RKO (cell line): Measurements from ENCODE around the gene PAN2.
"Not testable (repeated sequence)": the region's sequence is repeated elsewhere in the genome, so short reads cannot be mapped to it uniquely, and the experiment has no call there.

ENCODE experiments used
- DNase-seq: peaks from one replicate; pipeline ENCODE4 v3.0.0-alpha.2; 2016; ENCODE audit warnings: low spot score

PAN2 gene

DNA sequence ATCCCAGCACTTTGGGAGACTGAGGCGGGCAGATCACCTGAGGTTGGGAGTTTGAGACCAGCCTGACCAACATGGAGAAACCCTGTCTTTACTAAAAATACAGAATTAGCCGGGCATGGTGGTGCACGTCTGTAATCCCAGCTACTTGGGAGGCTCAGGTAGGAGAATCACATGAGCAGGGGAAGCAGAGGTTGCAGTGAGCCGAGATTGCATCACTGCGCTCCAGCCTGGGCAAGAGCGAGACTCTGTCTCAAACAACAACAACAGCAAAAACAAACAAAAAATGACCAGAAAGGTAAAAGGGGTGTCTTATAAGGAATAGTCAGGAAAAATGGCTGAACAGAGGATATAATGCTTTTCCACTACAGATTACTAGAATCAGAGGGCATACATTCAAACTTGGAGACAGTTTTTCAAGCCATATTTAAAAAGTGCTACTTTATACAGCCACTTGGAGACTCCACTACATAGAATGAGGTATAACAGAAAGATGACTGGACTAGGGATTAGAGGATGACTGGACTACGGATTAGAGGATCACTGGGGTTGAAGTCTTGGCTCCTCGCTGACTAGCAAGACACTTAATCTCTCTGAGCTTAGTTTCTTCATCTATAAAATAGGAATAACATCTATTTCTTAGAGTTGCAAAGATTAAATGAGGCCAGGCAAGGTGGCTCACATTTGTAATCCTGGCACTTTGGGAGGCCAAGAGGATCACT, 28.8 kb downstream of the PAN2 start:
- DNase-seq = peak; percentile 61

DNA sequence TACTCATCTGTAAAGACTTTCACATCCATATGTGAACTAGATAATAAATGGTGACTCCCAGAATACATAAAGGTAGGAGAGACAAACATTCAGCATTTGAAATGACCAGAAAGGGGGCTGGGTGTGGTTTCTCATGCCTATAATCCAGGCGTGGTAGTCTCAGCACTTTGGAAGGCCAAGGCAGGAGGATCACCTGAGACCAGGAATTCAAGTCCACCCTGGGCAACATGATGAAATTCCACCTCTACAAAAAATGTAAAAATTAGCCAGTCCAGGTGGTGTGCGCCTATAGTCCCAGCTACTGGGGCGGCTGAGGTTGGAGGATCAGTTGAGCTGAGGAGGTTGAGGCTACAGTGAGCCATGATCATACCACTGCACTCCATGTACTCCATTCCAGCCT, 29.5 kb downstream of the PAN2 start:
- DNase-seq = no peak

DNA sequence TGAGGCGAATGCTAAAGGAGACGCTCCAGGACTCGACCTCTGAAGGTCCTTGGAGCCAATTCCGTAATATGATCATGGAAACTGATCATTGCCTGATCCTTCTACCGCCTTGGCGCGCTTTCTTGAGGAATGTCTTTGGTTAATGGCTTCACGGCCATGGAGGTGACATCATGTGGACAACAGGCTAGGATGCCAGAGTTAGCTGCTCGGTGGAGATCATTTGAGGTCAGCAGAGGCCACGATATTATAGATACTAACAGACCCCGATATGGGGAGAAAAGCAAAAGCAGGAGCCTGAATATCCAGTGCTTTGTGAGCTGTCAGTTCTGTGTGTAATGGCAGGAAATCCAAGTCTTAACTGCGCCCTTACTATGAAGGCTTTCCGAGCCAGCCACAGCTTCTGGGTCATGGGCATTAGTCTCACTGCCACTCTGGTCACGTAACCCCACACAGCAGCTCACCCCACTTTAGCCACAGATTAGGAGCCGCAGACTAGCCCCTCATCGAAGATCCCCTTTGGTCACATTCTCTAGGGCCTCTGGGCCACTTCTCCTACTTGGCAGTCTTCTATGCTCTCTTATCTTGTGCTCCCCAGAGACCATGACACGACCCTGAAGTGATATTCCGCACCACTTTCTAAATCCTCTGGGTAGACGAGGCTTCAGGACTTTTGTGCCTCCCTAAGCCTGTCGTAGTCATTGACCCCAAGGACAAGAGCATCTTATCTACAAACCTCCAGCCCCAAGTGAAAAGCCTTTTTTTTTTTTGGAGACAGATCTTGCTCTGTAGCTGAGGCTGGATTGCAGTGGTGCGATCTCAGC, 32.9 kb downstream of the PAN2 start:
- DNase-seq = no peak

DNA sequence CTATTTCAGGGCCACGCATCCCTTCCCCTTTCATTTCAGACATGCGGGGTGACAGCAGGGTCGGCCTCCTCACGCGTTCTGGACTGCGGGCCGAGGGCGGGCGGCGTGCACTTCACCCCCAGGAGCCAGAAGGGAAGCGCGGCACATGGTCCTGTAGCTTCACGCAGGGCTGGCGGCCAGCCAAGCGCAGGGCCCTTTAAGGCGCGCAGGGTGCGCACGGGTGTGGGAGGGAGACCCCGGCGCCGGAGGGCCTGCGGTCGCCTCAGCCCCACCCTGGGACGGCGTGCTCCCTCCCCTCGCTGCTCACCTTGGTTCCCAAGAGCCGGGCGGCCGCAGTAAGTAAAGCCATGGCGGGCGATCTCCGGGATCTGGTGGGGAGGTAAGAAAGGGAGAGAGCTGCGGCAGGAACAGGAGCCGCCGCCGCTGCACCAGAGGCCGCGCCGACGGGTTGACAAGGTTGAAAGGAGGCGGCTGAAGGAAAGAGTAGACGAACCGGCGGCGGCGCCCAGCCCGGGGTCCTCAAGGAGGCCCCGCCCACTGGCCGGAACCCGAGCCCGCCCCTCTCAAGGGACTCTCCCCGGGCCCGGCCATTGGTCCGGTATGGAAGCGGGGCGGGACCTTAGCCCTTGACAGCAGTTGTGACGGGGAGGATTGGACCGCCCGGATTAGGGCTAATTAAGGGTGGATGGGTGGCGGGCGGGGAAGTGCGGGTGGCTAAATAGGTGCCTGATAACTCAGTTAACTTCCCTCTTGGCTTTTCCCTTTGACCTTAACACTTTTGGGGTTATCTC, 33.8 kb downstream of the PAN2 start, which contains the start of gene CS:
TSS of gene CS (minus strand) at position 478 of the 791 bp plus-strand sequence. CDS start at position 349, 129 bp downstream.
- DNase-seq = peak; percentile 98

DNA sequence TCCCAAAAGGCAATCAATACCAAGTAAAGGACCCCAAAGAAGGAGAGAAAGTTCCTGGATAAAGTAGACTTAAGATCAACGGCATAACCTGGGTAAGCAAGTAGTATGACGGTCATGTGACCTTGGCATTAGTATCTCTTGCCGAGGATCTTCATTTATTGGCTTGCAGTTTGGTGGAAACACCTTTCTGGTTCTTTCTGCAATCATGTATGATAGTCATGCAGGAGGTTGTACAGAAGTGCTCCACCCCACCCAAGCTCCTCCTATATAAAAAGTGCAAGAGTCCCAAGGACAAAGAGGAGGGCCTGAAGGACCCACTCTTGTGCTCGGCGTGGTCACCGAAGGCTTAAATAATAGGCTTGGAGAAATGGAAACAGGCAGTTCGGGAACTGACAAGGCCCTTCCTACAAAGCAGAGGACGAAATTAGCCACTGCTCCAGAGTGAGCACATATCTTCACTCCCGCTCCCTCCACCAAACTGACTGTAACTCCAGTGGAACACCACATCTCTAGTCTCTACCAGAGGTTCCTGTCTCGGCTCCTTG, 34.4 kb downstream of the PAN2 start:
- DNase-seq = no peak

DNA sequence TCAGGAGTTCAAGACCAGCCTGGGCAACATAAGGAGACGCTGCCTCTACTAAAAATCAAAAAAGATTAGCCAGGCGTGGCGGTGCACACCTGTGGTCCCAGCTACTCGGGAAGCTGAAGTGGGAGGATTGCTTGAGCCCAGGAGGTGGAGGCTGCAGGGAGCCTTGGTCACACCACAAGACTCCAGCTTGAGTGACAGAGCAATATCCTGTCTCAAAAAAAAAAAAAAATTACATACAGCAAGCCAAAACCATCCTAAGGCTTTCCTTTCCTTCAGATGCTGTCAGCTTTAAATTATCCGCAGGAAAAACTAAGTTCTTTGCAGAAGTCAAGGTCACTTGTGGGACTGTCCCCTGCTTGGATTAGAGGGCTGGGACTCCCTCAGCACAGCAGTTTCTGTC, 35.0 kb downstream of the PAN2 start:
- DNase-seq = peak; percentile 16

DNA sequence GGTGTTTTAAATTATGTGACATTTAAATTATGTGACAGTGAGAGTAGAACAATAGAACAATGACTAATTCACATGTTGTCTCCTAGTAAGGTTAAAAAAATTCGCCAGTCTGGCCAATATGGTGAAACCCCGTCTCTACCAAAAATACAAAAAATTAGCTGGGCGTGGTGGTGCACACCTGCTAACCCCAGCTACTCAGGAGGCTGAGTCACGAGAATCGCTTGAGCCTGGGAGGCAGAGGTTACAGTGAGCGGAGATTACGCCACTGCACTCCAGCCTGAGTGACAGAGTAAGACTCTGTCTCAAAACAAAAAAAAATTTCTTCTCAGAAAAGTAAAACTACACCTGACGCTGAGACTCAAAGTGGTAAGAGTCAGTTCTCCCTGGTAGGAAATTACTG, 36.4 kb downstream of the PAN2 start:
- DNase-seq = no peak

DNA sequence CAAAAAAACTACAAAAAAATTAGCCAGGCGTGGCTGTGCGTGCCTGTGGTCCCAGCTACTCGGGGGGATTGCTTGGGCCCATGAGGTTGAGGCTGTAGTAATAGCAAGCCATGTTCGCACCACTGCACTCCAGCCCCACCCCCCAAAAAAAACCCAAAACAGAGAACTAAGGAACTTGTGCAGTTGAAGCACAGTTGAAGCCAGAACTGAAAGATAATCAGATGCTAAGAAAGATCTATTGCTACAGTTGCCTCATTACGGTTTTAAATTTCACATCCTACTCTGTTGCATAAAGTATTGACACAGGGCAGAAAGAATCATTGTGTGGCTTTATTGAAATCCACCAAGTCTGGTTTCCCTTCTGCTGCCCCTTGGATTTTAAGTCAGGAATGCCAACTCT, 37.5 kb downstream of the PAN2 start:
- DNase-seq = no peak

DNA sequence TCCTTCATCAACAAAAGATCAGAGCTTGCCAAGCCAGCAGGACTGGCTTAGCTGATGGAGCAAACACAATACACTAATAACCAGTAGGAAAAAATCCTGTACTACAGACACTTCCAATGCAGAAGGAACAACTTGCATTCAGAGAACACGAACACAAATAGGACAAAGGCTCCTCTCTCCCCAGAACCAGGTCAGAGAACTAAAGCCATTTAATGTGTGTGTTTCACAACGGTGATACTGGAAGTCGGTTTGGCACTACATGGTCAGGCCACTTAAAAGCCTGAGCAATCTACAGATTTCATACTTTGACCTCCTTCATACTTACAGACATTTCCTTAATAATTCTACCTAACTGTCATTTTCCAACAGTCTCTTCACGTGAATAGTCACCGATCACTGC, 40.0 kb downstream of the PAN2 start:
- DNase-seq = no peak

DNA sequence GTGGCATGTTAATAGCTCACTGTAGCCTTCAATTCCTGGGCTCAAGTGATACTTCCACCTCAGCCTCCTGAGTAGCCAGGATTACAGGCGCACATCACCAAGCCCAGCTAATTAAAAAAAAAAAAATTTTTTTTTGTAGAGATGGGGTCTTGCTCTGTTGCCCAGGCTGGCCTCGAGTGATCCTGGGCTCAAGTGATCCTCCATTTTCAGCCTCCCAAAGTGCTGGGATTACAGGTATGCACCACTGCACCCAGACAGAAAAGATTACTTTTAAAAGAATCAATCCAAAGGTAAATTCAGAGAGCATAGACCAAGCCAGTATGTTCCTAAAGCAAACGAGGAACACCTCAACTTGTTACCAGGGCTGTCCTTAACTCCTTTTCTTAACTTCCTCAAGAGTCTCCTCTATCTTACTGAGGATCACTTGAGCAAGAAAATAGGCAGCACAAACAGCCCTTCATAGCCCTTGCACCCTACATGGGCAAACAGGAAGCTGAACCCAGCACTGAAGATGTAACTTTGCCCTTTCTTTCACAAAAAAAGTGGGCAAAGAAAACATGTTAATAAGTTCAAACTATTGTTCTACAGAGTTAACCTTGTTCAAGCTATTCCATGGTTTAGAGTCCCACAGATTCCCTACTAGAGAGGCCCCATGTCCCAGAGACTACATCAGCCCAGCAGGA, 45.0 kb downstream of the PAN2 start:
- DNase-seq = no peak

DNA sequence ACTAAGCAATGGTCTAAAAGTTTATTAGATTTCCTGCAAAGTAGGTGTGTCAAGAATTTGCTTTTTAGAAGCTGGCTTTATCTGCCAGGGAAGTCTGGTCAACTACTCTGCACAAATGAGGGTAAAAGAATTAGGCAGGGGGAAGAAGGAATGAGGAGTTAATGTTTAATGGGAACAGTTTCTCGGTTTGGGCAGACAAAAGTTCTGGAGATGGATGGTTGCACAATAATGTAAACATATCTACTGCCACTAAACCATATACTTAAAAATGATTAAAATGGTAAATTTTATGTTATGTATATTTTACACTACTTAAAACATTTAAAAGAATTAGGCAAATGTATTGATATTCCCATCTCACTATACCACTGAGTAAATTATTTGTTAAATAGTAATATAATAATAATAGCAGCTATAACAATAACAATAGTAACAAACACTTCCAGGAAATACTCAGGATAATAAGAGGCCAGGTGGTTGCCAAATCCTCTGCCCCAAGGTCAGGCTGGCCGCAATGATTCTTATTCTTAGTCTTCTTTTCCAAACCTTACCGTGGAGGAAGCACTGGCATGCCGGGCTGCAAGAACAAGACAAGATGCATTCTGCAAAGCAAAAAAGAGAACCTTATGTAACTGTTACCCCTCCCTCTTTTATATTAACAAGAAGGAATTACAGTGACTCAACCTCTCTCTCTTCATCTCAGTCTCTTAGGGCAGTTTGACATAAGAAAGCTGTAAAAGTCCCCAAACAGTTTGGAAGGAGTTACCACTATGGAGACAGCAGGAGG, 47.6 kb downstream of the PAN2 start:
- DNase-seq = no peak

DNA sequence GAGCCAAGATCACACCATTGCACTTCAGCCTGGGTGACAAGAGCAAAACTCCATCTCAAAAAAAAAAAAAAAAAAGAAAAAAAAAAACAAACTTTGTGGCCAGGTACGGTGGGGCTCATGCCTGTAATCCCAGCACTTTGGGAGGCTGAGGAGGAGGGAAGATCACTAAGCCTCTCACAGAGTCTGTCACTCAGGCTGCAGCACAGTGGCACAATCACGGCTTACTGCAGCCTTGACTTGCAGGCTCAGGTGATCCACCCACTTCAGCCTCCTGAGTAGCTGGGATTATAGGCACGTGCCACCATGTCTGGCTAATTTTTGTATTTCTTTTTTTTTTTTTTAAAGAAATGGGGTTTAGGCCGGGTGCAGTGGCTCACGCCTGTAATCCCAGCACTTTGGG, 49.5 kb downstream of the PAN2 start:
- not testable (repeated sequence) for DNase-seq

DNA sequence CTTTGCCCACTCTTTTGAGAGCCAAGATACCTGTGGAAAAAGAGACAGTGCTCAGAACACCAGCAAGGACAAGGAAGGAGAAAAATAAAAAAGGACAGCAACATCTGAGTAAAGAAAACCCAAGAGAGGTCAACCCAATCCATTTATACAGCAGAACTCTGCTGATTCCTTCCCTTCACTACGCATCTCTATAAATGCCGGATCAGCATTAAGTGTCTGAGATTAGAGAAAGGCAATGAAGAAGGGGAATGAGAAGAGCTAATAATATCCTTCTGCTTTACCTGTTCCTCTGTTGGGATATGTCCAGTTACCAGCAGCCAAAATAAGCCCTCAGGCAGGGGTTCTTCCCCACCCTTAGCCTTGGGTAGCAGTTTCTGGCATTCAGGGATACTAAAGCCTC, 51.2 kb downstream of the PAN2 start:
- DNase-seq = no peak

DNA sequence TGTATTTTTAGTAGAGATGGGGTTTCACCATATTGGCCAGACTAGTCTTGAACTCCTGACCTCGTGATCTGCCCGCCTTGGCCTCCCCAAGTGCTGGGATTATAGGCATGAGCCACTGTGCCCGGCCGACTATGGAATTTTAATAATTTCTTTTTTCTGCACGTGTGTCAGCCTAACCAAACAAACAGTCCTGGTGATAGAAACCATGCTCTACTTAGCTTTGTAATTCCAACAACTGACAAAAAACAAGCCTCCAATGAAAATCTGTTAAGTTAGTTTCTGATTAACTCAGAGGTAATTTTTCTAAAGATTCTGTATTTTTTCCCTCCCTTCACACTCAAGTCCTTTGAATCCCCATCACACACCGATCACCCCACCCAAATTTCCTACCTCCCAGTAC, 51.8 kb downstream of the PAN2 start:
- DNase-seq = no peak

DNA sequence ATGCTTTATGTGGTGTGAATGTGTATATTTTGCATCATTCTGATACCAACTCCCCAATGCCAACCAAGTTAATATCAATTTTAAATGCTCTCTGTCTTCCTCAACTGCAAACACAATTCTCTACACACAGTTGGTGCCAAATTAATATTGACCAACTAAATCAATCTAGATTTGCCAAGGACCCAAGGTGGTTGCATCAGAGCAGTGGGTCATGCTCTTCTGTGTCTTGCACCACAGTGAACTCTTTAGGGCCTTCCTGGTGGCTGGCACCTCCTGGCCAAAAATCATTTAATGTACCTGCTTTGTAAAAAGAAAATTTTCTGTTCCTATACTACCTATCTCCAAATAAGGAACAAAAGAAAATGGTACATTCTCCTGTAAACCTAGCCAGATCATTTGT, 53.0 kb downstream of the PAN2 start:
- no peak for DNase-seq

DNA sequence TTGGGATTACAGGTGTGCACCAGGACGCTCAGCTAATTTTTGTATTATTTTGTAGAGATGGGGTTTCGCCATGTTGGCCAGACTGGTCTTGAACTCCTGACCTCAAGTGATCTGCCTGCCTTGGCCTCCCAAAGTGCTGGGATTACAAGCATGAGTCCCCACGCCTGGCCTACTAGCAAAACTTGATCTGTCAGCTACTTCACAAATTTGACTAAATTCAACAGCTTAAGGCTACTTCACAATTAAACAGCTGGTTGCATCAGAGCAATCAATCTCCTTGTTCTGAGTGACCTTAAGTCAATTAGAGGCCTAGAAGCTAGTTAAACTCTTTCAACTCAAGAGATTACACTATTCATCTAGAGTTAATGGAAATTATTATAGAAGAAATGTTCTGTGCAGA, 54.9 kb downstream of the PAN2 start:
- DNase-seq = no peak

DNA sequence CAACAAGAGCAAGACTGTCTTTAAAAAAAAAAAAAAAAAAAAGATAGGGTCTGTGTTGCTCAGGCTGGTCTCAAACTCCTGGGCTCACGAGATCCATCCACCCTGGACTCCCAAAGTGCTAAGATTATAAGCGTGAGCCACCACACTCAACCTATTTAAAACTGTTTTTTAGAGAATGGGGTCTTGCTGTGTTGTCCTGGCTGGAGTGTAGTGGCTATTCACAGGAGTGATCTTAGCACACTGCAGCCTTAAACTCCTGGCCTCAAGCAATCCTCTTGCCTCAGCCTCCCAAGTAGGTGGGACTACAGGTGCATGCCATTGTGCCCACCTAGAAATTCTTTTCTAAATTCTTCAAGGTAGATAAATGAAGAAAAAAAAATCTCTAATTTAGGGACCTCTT, 59.5 kb downstream of the PAN2 start:
- no peak for DNase-seq

DNA sequence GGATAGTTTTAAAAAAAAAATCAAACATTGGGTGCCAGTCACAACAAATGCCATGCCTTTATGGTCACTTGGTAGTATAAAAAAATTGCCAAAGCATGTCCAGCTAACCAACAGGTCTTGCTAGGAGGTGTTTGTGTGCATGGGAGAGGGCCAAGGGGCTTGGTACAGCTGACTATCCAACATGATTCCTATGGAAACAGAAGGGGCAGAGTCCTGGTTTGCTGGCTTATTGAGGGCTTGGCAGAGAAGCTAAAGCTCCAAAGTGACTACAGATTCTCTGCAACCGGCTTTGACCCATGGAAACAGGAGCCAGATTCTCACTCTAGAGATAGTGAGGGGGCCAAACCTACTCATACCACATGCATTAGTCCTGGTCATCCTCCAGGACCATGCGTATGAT, 61.3 kb downstream of the PAN2 start:
- DNase-seq = not testable (repeated sequence)

DNA sequence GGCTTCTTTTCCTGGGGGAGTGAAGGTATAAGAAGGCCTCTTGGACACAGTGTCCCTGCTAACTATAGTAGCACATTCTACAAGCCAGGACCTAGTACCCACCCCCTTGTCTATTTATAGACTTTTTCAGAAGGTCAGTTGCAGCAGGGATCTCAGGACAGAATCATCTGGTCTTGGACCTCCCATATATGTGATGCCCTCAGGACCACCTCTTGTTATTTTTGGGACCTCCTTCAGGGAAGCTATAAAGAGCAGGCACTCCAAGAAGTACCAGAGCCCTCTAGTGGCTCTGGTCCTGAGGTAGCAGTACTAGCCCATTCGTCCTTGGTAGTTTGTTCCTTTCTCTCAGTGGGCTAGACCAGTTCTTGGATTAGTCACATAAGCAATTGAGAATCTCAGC, 62.8 kb downstream of the PAN2 start:
- peak; percentile 70 for DNase-seq

DNA sequence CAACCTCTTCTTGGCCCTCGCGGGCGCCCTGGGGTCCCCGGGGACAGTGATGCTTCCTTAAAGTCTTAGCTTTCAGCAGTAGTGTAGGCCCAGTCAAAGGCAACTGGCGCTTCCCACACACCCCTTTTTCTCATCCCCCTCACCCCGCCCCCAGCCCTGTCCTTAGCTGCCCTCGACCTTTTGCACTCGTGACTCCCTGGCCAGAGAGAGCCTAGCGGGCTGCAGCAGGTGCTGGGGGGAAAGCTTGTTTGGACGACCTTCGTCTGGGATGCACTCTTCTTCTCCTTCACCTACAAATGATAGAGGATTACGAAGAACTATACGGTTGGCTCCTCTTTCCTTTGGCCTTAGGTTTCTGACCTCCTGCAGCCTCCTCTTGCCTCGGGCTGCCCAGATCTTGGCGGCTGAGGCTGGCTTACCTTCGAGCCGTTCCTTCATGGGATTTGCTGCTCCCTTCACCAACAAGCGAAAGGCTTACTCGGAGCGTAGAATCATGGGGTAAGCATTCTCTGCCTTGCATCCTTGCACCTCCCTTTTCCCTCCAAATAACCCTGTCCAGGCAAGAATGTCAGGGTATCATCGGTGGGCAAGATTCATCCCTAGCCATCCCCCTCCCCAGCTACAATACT, 66.2 kb downstream of the PAN2 start:
- peak; percentile 41 for DNase-seq
